Measurements from ENCODE around the gene DYNC2LI1.

The DYNC2LI1 gene

DNA sequence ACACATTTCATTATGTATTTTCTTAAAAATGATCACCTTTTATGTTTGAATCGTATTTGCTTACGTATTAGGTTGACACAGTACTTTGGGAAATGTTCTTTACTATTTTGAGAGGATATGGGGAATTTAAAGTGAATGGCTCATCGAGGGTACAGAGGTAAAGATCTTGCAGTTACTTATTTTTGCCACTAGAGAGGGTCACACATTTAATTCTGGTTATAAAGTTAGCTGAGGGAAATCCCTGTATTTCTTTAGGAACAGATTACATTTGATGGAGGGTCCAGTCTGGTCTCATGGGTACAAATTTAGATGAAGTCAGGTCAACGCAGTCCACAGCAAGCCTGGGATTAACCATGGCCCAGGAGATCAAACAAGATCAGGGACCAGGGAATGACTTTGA is 24.5 kb downstream of the DYNC2LI1 start:
- TF ChIP-seq, protein P1, sequence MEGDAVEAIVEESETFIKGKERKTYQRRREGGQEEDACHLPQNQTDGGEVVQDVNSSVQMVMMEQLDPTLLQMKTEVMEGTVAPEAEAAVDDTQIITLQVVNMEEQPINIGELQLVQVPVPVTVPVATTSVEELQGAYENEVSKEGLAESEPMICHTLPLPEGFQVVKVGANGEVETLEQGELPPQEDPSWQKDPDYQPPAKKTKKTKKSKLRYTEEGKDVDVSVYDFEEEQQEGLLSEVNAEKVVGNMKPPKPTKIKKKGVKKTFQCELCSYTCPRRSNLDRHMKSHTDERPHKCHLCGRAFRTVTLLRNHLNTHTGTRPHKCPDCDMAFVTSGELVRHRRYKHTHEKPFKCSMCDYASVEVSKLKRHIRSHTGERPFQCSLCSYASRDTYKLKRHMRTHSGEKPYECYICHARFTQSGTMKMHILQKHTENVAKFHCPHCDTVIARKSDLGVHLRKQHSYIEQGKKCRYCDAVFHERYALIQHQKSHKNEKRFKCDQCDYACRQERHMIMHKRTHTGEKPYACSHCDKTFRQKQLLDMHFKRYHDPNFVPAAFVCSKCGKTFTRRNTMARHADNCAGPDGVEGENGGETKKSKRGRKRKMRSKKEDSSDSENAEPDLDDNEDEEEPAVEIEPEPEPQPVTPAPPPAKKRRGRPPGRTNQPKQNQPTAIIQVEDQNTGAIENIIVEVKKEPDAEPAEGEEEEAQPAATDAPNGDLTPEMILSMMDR (IDR thresholded peaks at IDR 0.05; ENCODE audit: borderline replicate concordance, insufficient read depth, low read depth, low read length): no peak
- no peak overlapping the region for H3K4me3 ChIP-seq (ENCODE audit: low read depth, low read length)

DNA sequence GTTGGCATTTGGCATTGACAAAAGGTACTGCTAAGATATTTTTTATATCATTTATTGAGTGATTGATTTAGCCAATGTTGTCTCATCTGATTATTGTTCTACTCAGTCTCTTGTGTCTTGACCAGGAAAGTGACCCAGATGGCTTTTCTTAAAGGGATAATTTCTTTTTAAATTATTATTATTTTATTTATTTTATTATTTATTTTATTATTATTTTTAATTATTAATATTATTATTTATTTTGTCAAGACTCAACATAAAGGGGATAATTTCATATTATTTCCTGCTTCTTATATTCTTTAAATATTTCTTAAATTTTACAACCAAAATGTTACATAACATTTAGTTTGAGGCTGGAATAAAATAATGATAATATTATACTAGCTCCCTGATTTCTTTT is 27.1 kb downstream of the DYNC2LI1 start:
- TF ChIP-seq, protein P1 (IDR thresholded peaks at IDR 0.05; ENCODE audit: borderline replicate concordance, insufficient read depth, low read depth, low read length): no peak
- no peak overlapping the region for H3K4me3 ChIP-seq (ENCODE audit: low read depth, low read length)

DNA sequence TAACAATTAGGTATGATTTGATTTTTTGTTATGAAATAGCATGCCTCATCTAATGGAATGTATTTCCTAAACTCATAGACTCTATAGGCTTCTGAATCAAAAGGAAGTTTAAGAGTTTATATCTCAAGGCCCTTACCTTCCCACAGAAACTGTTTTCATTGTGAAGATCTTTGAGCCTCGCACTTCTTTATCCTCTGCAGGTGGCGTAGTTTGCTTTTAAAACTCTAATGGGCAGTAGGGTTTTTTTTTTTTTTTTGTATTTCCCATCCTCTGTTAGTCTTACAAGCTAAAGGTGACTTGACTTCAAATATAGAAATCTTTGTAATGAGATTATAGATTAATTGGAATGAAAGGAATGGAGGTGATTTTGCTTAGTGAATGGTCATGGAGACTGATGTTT is 28.3 kb downstream of the DYNC2LI1 start:
- H3K4me3 ChIP-seq (ENCODE audit: low read depth, low read length): no peak overlapping the region
- TF ChIP-seq, protein P1 (IDR thresholded peaks at IDR 0.05; ENCODE audit: borderline replicate concordance, insufficient read depth, low read depth, low read length): no peak

DNA sequence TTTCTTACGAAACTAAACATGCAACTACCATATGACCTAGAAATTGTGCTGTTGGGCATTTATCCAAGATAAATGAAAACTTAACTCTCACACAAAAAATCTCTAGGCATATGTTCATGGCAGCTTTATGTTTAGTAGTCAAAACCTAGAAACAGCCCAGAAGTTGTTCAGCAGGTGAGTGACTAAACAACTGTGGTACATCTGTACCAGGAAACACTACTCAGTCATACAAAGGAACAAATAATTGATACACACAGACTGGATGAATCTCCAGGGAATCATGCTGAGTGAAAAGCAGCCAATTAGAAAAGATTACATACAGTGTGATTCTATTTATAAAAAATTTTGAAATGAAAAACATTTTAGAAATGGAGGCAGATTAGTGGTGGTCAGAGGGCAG is 29.3 kb downstream of the DYNC2LI1 start:
- H3K4me3 ChIP-seq (ENCODE audit: low read depth, low read length): no peak overlapping the region
- TF ChIP-seq, protein P1 (IDR thresholded peaks at IDR 0.05; ENCODE audit: borderline replicate concordance, insufficient read depth, low read depth, low read length): no peak

DNA sequence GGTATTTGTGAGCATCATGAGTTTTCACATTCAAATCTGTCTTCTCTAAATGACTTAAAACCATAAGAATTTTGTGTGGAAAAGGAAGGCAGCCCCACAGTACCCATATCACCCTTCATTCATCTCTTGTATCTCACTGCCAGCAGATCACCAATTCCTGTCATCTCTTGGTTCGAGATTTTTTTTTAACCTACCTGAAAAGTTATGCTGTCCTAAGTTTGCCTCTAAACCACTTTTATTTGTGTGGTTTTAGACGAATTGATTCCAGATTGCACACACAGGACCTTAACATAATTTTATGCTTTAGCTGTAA is 32.8 kb downstream of the DYNC2LI1 start:
- TF ChIP-seq, protein P1 (IDR thresholded peaks at IDR 0.05; ENCODE audit: borderline replicate concordance, insufficient read depth, low read depth, low read length): no peak

DNA sequence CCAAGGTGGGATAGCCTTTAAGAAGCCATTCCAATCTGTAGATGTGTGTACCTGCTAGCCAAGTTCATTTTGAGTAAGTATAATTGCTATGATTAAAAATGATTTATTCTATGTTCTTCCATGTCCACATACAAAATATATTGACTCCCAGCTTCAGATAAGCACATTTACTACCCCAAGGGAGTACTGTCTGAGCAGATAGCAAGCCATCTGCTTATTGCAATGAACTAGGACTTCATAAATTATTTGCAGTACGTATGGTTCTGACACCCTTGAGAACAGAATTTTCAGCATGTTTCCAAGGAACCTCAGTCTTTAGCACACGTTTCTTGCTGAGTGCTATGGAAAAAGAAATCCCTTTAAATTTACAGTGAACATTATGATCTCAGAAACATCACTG is 36.6 kb downstream of the DYNC2LI1 start:
- no peak overlapping the region for H3K4me3 ChIP-seq (ENCODE audit: low read depth, low read length)
- TF ChIP-seq, protein P1 (IDR thresholded peaks at IDR 0.05; ENCODE audit: borderline replicate concordance, insufficient read depth, low read depth, low read length): no peak

More for the DNA sequence above, 32.8 kb downstream of the DYNC2LI1 start:
- no peak overlapping the region for H3K4me3 ChIP-seq (ENCODE audit: low read depth, low read length)

DNA sequence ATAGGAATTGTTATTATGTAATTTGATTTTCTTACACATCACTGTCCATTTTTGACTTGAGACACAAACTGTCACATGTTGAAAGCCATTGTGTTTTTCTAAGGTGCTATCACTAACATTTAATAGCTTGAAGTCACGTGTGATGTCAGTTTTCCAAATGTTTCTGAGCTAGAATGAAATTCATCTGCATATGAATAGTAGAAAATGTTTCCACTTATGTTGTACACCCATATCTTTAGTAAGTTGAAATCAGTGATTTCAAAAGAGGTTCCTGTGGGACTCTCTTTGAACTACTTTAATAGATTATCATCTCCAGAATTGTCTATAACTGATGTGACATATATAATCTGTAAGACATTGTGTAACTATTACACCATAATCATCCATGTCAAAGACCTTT is 37.0 kb downstream of the DYNC2LI1 start:
- H3K4me3 ChIP-seq (ENCODE audit: low read depth, low read length): no peak overlapping the region
- TF ChIP-seq, protein P1 (IDR thresholded peaks at IDR 0.05; ENCODE audit: borderline replicate concordance, insufficient read depth, low read depth, low read length): no peak
